Ectodermal cell (in vitro differentiated cells): ENCODE data around the gene RNF44.

Source experiments
- H3K27ac ChIP-seq: 2 replicates; pipeline ENCODE4 v1.7.0; 2013; ENCODE audit warnings: mild to moderate bottlenecking, low read depth, low read length; ENCODE audit not compliant: insufficient read depth, poor library complexity, severe bottlenecking
- H3K27me3 ChIP-seq: 2 replicates; pipeline ENCODE4 v1.7.0; 2013; ENCODE audit warnings: mild to moderate bottlenecking, low read length; ENCODE audit not compliant: insufficient read depth, control insufficient read depth, poor library complexity, severe bottlenecking
- H3K36me3 ChIP-seq: one replicate; pipeline ENCODE4 v1.7.0; 2013; ENCODE audit warnings: low read length; ENCODE audit not compliant: control insufficient read depth, insufficient read depth
- H3K4me1 ChIP-seq: one replicate; pipeline ENCODE4 v1.7.0; 2013; ENCODE audit warnings: low read length; ENCODE audit not compliant: control insufficient read depth, insufficient read depth
- H3K4me3 ChIP-seq: 2 replicates; pipeline ENCODE4 v1.7.0; 2013; ENCODE audit warnings: low read depth, low read length, control low read depth; ENCODE audit not compliant: insufficient read depth
- H3K9me3 ChIP-seq: 2 replicates; pipeline ENCODE4 v1.7.0; 2013; ENCODE audit warnings: mild to moderate bottlenecking, low read length, moderate library complexity; ENCODE audit not compliant: control insufficient read depth
- WGBS, 2 experiments: methylation state at CpG; one replicate each; pipeline ENCODE4 v1.1.7; 2013; ENCODE audit warnings: missing lambda C conversion rate in 2 of 2; 5-methylcytosine and 5-hydroxymethylcytosine counted together

RNF44 gene

DNA sequence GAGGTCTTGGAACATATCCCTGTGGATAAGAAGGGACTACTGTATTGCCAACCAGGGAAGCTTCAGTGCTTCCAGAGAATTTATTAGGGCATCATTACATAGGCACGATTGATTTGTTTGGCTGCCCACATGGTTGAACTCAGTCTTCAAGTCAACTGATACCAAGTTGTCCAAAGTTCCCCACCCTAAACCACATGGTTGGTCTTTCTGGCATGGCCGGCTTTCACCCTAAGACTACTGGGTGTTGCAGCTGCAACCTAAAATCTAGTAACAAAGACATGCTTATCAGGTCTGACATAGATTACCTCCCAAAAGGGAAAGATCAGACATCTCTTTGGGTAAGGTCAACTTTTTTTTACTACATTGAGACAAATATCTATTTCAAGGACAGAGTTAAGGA lies 52.0 kb downstream of the RNF44 start:
- 95 to 98% methylated on average over 2 of the region's 2 CpGs for WGBS, 2 experiments
- peaks cover 17% of the 10 kb centered on the region for H3K36me3 ChIP-seq
- H3K4me3 ChIP-seq, result no peak overlapping the region

DNA sequence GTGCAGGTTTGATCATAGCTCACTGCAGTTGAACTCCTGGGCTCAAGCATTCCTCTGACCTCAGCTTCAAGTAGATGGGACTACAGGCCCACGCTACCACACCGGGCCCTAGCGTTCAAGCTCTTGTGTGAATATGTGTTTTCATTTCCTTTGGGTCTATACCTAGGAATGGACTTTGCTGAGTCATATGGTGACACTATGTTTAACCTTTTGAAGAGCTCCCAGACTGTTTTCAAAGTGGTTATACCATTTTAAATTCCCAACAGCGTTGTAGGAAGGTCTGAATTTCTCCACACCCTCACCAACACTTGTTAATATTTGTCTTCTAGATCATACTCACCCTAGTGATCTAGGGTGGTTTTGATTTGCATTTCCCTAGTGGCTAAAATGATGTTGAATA lies 55.5 kb downstream of the RNF44 start:
- peaks cover 13% of the 10 kb centered on the region for H3K36me3 ChIP-seq
- H3K27me3 ChIP-seq, result no peaks in the 10 kb centered on the region
- no peak overlapping the region for H3K4me3 ChIP-seq
- no peaks in the 10 kb centered on the region for H3K9me3 ChIP-seq
- H3K4me1 ChIP-seq, result no peaks in the 10 kb centered on the region
- WGBS, 2 experiments, result 93 to 98% methylated on average over 3 to 4 of the region's 4 CpGs
- no peak overlapping the region for H3K27ac ChIP-seq

More for the DNA sequence above, 52.0 kb downstream of the RNF44 start:
- H3K27ac ChIP-seq, result no peak overlapping the region
- no peaks in the 10 kb centered on the region for H3K9me3 ChIP-seq
- H3K4me1 ChIP-seq, result no peaks in the 10 kb centered on the region
- no peaks in the 10 kb centered on the region for H3K27me3 ChIP-seq
